Liver (tissue), 9 donors: ENCODE data around the gene DOCK8. TPM values are rescaled to one million over a fixed set of nuclear protein-coding genes. Genes with fewer than 3 reads are reported as not detected.

Experiments used
- DNase-seq: peaks from one replicate; pipeline ENCODE4 v3.0.0-alpha.2; 2017; ENCODE audit warnings: low spot score
- H3K27ac ChIP-seq, 2 donors: one replicate each; pipeline ENCODE4 v1.7.0; 2013; ENCODE audit warnings: inconsistent platforms in 2 of 2, low read length in 2 of 2, control low read depth in 1 of 2, low read depth in 1 of 2, mild to moderate bottlenecking in 1 of 2
- H3K27me3 ChIP-seq, 4 donors: one replicate each; pipeline versions ENCODE4 v1.6.1 to v1.7.0; 2013; ENCODE audit warnings: low read length in 3 of 4, inconsistent platforms in 1 of 4, mild to moderate bottlenecking in 1 of 4, moderate library complexity in 1 of 4; ENCODE audit not compliant: control insufficient read depth in 4 of 4, insufficient read depth in 4 of 4
- H3K36me3 ChIP-seq, 4 donors: one replicate each; pipeline versions ENCODE4 v1.6.1 to v1.7.0; 2013; ENCODE audit warnings: low read length in 3 of 4, mild to moderate bottlenecking in 3 of 4, low read depth in 1 of 4, moderate library complexity in 1 of 4; ENCODE audit not compliant: control insufficient read depth in 4 of 4, insufficient read depth in 3 of 4
- H3K4me1 ChIP-seq, 4 donors: one replicate each; pipeline versions ENCODE4 v1.6.1 to v1.7.0; 2013; ENCODE audit warnings: low read length in 3 of 4, mild to moderate bottlenecking in 3 of 4, moderate library complexity in 1 of 4; ENCODE audit not compliant: control insufficient read depth in 4 of 4, insufficient read depth in 4 of 4
- H3K4me3 ChIP-seq, 3 donors: one replicate each; pipeline versions ENCODE4 v1.6.1 to v1.7.0; 2013; ENCODE audit warnings: low read length in 3 of 3, control low read depth in 1 of 3, low read depth in 1 of 3, mild to moderate bottlenecking in 1 of 3
- H3K9ac ChIP-seq, 2 donors: one replicate each; pipeline ENCODE4 v1.7.0; 2013; ENCODE audit warnings: low read length in 2 of 2, mild to moderate bottlenecking in 2 of 2, moderate library complexity in 2 of 2, control low read depth in 1 of 2, low read depth in 1 of 2
- H3K9me3 ChIP-seq, 4 donors: one replicate each; pipeline versions ENCODE4 v1.6.1 to v1.7.0; 2013; ENCODE audit warnings: low read length in 3 of 4; ENCODE audit not compliant: control insufficient read depth in 4 of 4
- CTCF ChIP-seq: fragments of 150-350 bp; IDR thresholded peaks from 2 replicates; pipeline ENCODE4 v1.5.1; 2017; ENCODE audit warnings: improper control_type of control experiment, low read depth, low read length; ENCODE audit not compliant: missing input control
- FOXA1 ChIP-seq: IDR thresholded peaks from 2 replicates; pipeline ENCODE4 v1.6.1; 2016; ENCODE audit warnings: antibody characterized with exemption
- FOXA2 ChIP-seq: IDR thresholded peaks from 2 replicates; pipeline ENCODE4 v1.6.1; 2016; ENCODE audit warnings: antibody characterized with exemption
- GABPA ChIP-seq, 2 donors: IDR thresholded peaks in 1 of 2; conservative IDR thresholded peaks in 1 of 2; 2 replicates each; pipeline ENCODE4 v1.6.1; 2016; ENCODE audit warnings: antibody characterized with exemption in 2 of 2, mild to moderate bottlenecking in 1 of 2, moderate library complexity in 1 of 2
- HNF4A ChIP-seq, 2 donors: conservative IDR thresholded peaks; 2 replicates each; pipeline ENCODE4 v1.6.1; 2016; ENCODE audit warnings: antibody characterized with exemption in 2 of 2, mild to moderate bottlenecking in 2 of 2
- HNF4G ChIP-seq: IDR thresholded peaks from 2 replicates; pipeline ENCODE4 v1.6.1; 2016; ENCODE audit warnings: antibody characterized with exemption
- JUND ChIP-seq, 2 donors: IDR thresholded peaks; 2 replicates each; pipeline ENCODE4 v1.6.1; 2016; ENCODE audit warnings: antibody characterized with exemption in 2 of 2
- MAX ChIP-seq: IDR thresholded peaks from 2 replicates; pipeline ENCODE4 v1.6.1; 2016; ENCODE audit warnings: antibody characterized with exemption
- NR2F2 ChIP-seq: IDR thresholded peaks from 2 replicates; pipeline ENCODE4 v1.6.1; 2016; ENCODE audit warnings: antibody characterized with exemption
- RAD21 ChIP-seq, 2 donors: IDR thresholded peaks; 2 replicates each; pipeline ENCODE4 v1.6.1; 2016; ENCODE audit warnings: antibody characterized with exemption in 2 of 2, mild to moderate bottlenecking in 2 of 2
- REST ChIP-seq: IDR thresholded peaks from 2 replicates; pipeline ENCODE4 v1.6.1; 2016; ENCODE audit warnings: antibody characterized with exemption, mild to moderate bottlenecking
- RXRA ChIP-seq, 2 donors: IDR thresholded peaks; 2 replicates each; pipeline ENCODE4 v1.6.1; 2017 to 2018; ENCODE audit warnings: antibody characterized with exemption in 2 of 2, mild to moderate bottlenecking in 1 of 2
- SP1 ChIP-seq: IDR thresholded peaks from 2 replicates; pipeline ENCODE4 v1.6.1; 2018; ENCODE audit warnings: antibody characterized with exemption, mild to moderate bottlenecking
- TAF1 ChIP-seq: conservative IDR thresholded peaks from 2 replicates; pipeline ENCODE4 v1.6.1; 2016; ENCODE audit warnings: antibody characterized with exemption, mild to moderate bottlenecking
- YY1 ChIP-seq: IDR thresholded peaks from 2 replicates; pipeline ENCODE4 v1.6.1; 2016; ENCODE audit warnings: antibody characterized with exemption, mild to moderate bottlenecking
- WGBS: extraction: QIAGEN DNeasy Blood & Tissue Kit; methylation state at CpG from one replicate; pipeline ENCODE4 v1.1.7; 2013; 5-methylcytosine and 5-hydroxymethylcytosine counted together
- polyA plus RNA-seq, 2 donors: library from polyadenylated mRNA; stranded (reverse) in 1 of 2; unstranded in 1 of 2; fragments of 200-250 nt in 1 of 2; fragments of >200 nt in 1 of 2; fragmentation: Nextera tagmentation in 1 of 2; extraction: Ambion mirVana in 1 of 2; gene quantifications; one replicate each; pipeline versions ENCODE4 v1.2.1 to v1.2.3, GENCODE V29; 2013 to 2015
- total RNA-seq, 2 donors: library from RNA; depleted of rRNA; stranded (reverse); fragments of >200 nt; gene quantifications; one replicate each; pipeline ENCODE4 v1.2.3, GENCODE V29; 2014
- TF ChIP-seq, protein P1 (sequence below): IDR thresholded peaks from 2 replicates; pipeline ENCODE4 v1.6.1; 2016; ENCODE audit warnings: antibody characterized with exemption
- TF ChIP-seq, protein P2 (sequence below): IDR thresholded peaks from 2 replicates; pipeline ENCODE4 v1.6.1; 2016; ENCODE audit warnings: antibody characterized with exemption
- donor health status: healthy.
- donor health status: healthy.
- donor health status: healthy.
- donor health status: healthy.
- donor health status: healthy.

Gene DOCK8
- total and polyA plus RNA-seq, 4 donors: 3.8 to 22.6 (median 7.4) TPM

DNA sequence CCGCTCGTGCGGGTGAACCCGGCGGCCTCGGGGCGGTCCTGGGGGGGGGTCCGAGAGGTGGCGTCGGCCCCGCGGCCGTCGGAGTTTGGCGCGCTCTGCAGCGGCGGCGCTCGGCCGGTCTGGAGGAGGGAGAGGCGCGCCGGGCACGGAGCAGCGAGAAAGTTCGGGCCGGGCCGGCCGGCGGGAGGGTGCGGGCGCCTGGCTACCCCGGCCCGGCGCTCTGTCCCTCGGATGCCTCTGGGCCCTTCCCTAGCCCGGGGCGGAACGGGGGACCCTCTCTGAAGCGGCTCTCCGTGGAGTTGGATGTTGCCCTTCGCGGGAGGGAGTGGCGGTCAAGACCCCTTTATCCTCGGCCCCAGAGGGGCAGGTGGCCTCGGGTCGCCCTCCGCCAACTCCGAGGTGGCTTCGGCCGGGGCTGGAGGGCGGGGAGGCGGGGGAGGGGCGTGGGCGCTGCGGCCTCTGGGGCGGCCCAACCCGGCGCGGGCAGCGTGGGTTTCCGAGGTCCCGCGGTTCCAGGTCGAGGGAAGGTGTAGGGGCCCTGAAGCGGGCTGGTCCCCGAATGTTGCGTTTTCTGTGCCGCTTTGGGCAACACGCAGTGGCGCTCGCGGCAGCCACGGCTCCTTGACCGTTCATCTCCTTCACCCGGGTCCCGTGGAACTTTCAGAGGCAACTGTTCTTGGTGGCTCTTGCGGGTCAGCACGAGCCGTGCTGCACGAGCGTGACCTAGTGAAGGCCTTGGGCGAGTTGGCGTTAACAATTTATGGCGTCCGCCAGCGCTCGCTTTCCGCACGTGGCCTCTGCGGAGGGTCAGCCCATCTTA lies 290.5 kb downstream of the DOCK8 start:
- Histone ChIP-seq H3K4me3 (peak overlapping the region in 1 of 3 donors; percentile 77), H3K9me3 (no peaks in the 10 kb centered on the region), H3K27ac (peak overlapping the region; percentile 20 to 21), H3K4me1 (peaks cover 6 to 14% (median 8%) of the 10 kb centered on the region in 4 donors), H3K9ac (no peak overlapping the region), H3K36me3 (no peaks in the 10 kb centered on the region), H3K27me3 (peaks cover 3 to 25% (median 8%) of the 10 kb centered on the region in 4 donors)
- DNase-seq: peak; percentile 38
- 3% methylated on average over 92 of the region's 92 CpGs for WGBS
- TF ChIP-seq TAF1 (no peak), RXRA (IDR thresholded peaks at IDR 0.05) (no peak), HNF4A (conservative IDR thresholded peaks at IDR 0.05) (no peak), SP1 (no peak), JUND (IDR thresholded peaks at IDR 0.05) (no peak), FOXA1 (no peak), REST (no peak), HNF4G (no peak), YY1 (no peak), CTCF (no peak), NR2F2 (no peak), GABPA (IDR thresholded peaks at IDR 0.05 in 1 of 2, conservative IDR thresholded peaks at IDR 0.05 in 1 of 2) (no peak)
- TF ChIP-seq, protein P1, sequence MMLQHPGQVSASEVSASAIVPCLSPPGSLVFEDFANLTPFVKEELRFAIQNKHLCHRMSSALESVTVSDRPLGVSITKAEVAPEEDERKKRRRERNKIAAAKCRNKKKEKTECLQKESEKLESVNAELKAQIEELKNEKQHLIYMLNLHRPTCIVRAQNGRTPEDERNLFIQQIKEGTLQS: no peak
- TF ChIP-seq, protein P2, sequence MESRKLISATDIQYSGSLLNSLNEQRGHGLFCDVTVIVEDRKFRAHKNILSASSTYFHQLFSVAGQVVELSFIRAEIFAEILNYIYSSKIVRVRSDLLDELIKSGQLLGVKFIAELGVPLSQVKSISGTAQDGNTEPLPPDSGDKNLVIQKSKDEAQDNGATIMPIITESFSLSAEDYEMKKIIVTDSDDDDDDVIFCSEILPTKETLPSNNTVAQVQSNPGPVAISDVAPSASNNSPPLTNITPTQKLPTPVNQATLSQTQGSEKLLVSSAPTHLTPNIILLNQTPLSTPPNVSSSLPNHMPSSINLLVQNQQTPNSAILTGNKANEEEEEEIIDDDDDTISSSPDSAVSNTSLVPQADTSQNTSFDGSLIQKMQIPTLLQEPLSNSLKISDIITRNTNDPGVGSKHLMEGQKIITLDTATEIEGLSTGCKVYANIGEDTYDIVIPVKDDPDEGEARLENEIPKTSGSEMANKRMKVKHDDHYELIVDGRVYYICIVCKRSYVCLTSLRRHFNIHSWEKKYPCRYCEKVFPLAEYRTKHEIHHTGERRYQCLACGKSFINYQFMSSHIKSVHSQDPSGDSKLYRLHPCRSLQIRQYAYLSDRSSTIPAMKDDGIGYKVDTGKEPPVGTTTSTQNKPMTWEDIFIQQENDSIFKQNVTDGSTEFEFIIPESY: no peak

DNA sequence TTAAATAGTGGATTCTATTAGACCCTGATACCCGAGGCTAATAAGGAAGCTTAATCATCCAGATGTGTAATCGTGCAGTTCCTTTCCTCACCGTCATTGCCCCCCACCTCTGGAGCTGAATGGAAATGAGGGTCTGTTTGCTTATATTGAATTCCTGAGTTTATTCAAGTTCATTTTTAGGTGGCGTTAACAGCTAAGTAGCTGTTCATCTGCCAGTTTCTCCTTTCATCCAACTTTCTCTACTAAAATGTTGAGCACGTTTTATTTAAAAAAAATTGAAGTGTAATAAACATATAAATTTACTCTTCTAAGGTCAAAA lies 291.0 kb downstream of the DOCK8 start:
- H3K9me3 ChIP-seq: no peaks in the 10 kb centered on the region
- no peak for DNase-seq
- no peak overlapping the region for H3K4me3 ChIP-seq
- no peaks in the 10 kb centered on the region for H3K36me3 ChIP-seq
- H3K27ac ChIP-seq: no peak overlapping the region
- H3K9ac ChIP-seq: no peak overlapping the region
- peaks cover 6 to 14% (median 8%) of the 10 kb centered on the region in 4 donors for H3K4me1 ChIP-seq
- 31% methylated on average over 5 of the region's 5 CpGs for WGBS
- H3K27me3 ChIP-seq: peaks cover 3 to 25% (median 8%) of the 10 kb centered on the region in 4 donors
- TF ChIP-seq RAD21 (IDR thresholded peaks at IDR 0.05): no peak
- TF ChIP-seq FOXA1: no peak
- TF ChIP-seq, protein P1: no peak
- no peak for TF ChIP-seq YY1
- no peak for TF ChIP-seq REST
- no peak for TF ChIP-seq MAX
- TF ChIP-seq HNF4A (conservative IDR thresholded peaks at IDR 0.05): no peak
- TF ChIP-seq JUND (IDR thresholded peaks at IDR 0.05): no peak
- TF ChIP-seq, protein P2: no peak
- TF ChIP-seq FOXA2: no peak
- TF ChIP-seq NR2F2: no peak
